B cell (primary cell): ENCODE data around the gene CHTF18. TPM values are rescaled to one million over a fixed set of nuclear protein-coding genes. Genes with fewer than 3 reads are reported as not detected.

Source experiments
- ATAC-seq: fragments of 200-7000 bp; cut with Tn5 transposase; one replicate; pipeline ENCODE4 v1.10.0; 2021; ENCODE audit warnings: low read depth, mild to moderate bottlenecking, moderate number of reproducible peaks, moderate library complexity
- CTCF ChIA-PET: fragments of 350-600 bp; sonication (Branson Sonifier 250); formaldehyde crosslinking; loops from one replicate; lab custom pipeline; 2021; ENCODE audit warnings: antibody characterized with exemption, inconsistent platforms; lab: Charles Lee
- POLR2A ChIA-PET: fragments of 350-600 bp; sonication (Branson Sonifier 250); formaldehyde crosslinking; loops from one replicate; lab custom pipeline; 2021; ENCODE audit warnings: antibody characterized with exemption; lab: Charles Lee
- DNase-seq: peaks from one replicate; pipeline ENCODE4 v3.0.0; 2013
- H2AFZ ChIP-seq: 2 replicates; pipeline ENCODE4 v1.6.1; 2012; ENCODE audit warnings: mild to moderate bottlenecking, low read depth, low read length; ENCODE audit not compliant: insufficient read depth, poor library complexity, severe bottlenecking
- H3K27ac ChIP-seq, 2 donors: 1 replicate in 1 of 2; 2 replicates in 1 of 2; pipeline ENCODE4 v1.5.1; 2012 to 2013; ENCODE audit warnings: low read length in 2 of 2, mild to moderate bottlenecking in 2 of 2, moderate library complexity in 1 of 2
- H3K27me3 ChIP-seq, 4 experiments: fragments of 200-600 bp in 1 of 4; sonication (generic) in 1 of 4; replicated peaks in 1 of 4; 1 replicate in 2 of 4; 2 replicates in 2 of 4; pipeline versions ENCODE4 v1.6.1 to v1.7.0; 2013 to 2016; ENCODE audit warnings: low read length in 3 of 4, mild to moderate bottlenecking in 2 of 4, mixed read lengths in 1 of 4, moderate library complexity in 1 of 4; ENCODE audit not compliant: insufficient read depth in 4 of 4, control insufficient read depth in 3 of 4; ENCODE audit errors: control extremely low read depth in 1 of 4
- H3K36me3 ChIP-seq, 2 experiments: replicated peaks in 1 of 2; 1 replicate in 1 of 2; 2 replicates in 1 of 2; pipeline versions ENCODE4 v1.6.1 to v1.7.1; 2013; ENCODE audit warnings: low read length in 1 of 2; ENCODE audit not compliant: insufficient read depth in 2 of 2, control insufficient read depth in 1 of 2; ENCODE audit errors: control extremely low read depth in 1 of 2, extremely low read depth in 1 of 2
- H3K4me1 ChIP-seq, 2 donors: fragments of 200-600 bp in 1 of 2; sonication (generic) in 1 of 2; 1 replicate in 1 of 2; 2 replicates in 1 of 2; pipeline versions ENCODE4 v1.5.1 to v1.6.1; 2013 to 2017; ENCODE audit warnings: low read length in 2 of 2; ENCODE audit not compliant: control insufficient read depth in 2 of 2, insufficient read depth in 2 of 2
- H3K4me2 ChIP-seq: replicated peaks from 2 replicates; pipeline ENCODE3; 2012; ENCODE audit warnings: mild to moderate bottlenecking, low read depth, low read length; ENCODE audit not compliant: poor library complexity, severe bottlenecking
- H3K4me3 ChIP-seq, 5 experiments: fragments of 200-600 bp in 1 of 5; sonication (generic) in 1 of 5; 1 replicate in 3 of 5; 2 replicates in 2 of 5; pipeline versions ENCODE4 v1.5.1 to v1.7.0; 2011 to 2016; ENCODE audit warnings: low read length in 4 of 5, mild to moderate bottlenecking in 4 of 5, low read depth in 2 of 5, control low read depth in 1 of 5, moderate library complexity in 1 of 5; ENCODE audit not compliant: insufficient read depth in 1 of 5; ENCODE audit errors: control extremely low read depth in 1 of 5, extremely low read depth in 1 of 5
- H3K79me2 ChIP-seq: fragments of 200-600 bp; sonication (generic); one replicate; pipeline ENCODE4 v1.6.0; 2016; ENCODE audit warnings: low read length; ENCODE audit not compliant: control insufficient read depth, insufficient read depth
- H3K9ac ChIP-seq: fragments of 200-600 bp; sonication (generic); 2 replicates; pipeline ENCODE4 v1.6.1; 2017; ENCODE audit warnings: mild to moderate bottlenecking, low read length, moderate library complexity
- H3K9me3 ChIP-seq, 3 donors: one replicate each; pipeline versions ENCODE4 v1.6.1 to v1.7.1; 2013; ENCODE audit warnings: low read length in 2 of 3; ENCODE audit not compliant: control insufficient read depth in 2 of 3, insufficient read depth in 1 of 3; ENCODE audit errors: control extremely low read depth in 1 of 3
- H4K20me1 ChIP-seq: 2 replicates; pipeline ENCODE4 v1.6.0; 2012; ENCODE audit warnings: mild to moderate bottlenecking, low read length; ENCODE audit not compliant: insufficient read depth, control insufficient read depth, poor library complexity, severe bottlenecking
- H3K27ac Mint-ChIP-seq: one replicate; pipeline ENCODE4 v1.8.0; 2021; ENCODE audit warnings: mixed read lengths
- H3K27me3 Mint-ChIP-seq: one replicate; pipeline ENCODE4 v1.8.0; 2021; ENCODE audit warnings: mixed read lengths
- H3K4me1 Mint-ChIP-seq: one replicate; pipeline ENCODE4 v1.8.0; 2021; ENCODE audit warnings: mixed read lengths
- H3K4me3 Mint-ChIP-seq: one replicate; pipeline ENCODE4 v1.8.0; 2021; ENCODE audit warnings: mixed read lengths
- H3K9me3 Mint-ChIP-seq: one replicate; pipeline ENCODE4 v1.8.0; 2022; ENCODE audit warnings: mixed read lengths; ENCODE audit not compliant: insufficient read depth
- CTCF ChIP-seq: fragments of 200-600 bp; IDR thresholded peaks from one replicate; pipeline ENCODE4 v1.8.0; 2022; ENCODE audit warnings: antibody characterized with exemption, mild to moderate bottlenecking
- EZH2 ChIP-seq: IDR thresholded peaks from 2 replicates; pipeline ENCODE4 v1.6.1; 2012; ENCODE audit warnings: borderline replicate concordance, low read depth, mild to moderate bottlenecking, moderate library complexity, low read length; ENCODE audit not compliant: insufficient read depth, poor library complexity, severe bottlenecking
- WGBS: methylation state at CpG from one replicate; pipeline ENCODE4 v1.1.5; 2013; ENCODE audit warnings: missing lambda C conversion rate; ENCODE audit not compliant: insufficient coverage; 5-methylcytosine and 5-hydroxymethylcytosine counted together
- intact Hi-C: fragments of 100-400 bp; cut with micrococcal nuclease; formaldehyde crosslinking; loops from one replicate; pipeline ENCODE4 v1.10.0; 2022
- polyA plus RNA-seq: library from polyadenylated mRNA; depleted of rRNA; stranded (reverse); fragments of >200 nt; gene quantifications from 2 replicates; pipeline ENCODE4 v1.2.3, GENCODE V29; 2012
- total RNA-seq, 2 donors: library from RNA; stranded (reverse); fragments of 120-200 nt in 1 of 2; gene quantifications; 1 replicate in 1 of 2; 2 replicates in 1 of 2; pipeline versions ENCODE4 v1.2.3 to v1.2.4, GENCODE V29; 2013 to 2022

The CHTF18 gene
- total and polyA plus RNA-seq, 2 donors (not counting 1 experiment from before 2014, with no cell fraction given): 72.3 to 76.1 TPM

GRCh38 chr16:803754-804080, 15.3 kb downstream of the CHTF18 start:
- ChIA-PET POLR2A (no interaction called here), CTCF (no interaction called here)
- H3K9me3 ChIP-seq: peaks cover 0 to 2% (median 0%) of the 10 kb centered on the region in 3 donors
- H3K27ac ChIP-seq: no peak overlapping the region
- Mint-ChIP-seq H3K4me3 (no peak overlapping the region), H3K27me3 (no peaks in the 10 kb centered on the region), H3K27ac (no peak overlapping the region), H3K4me1 (peaks cover 8% of the 10 kb centered on the region), H3K9me3 (no peaks in the 10 kb centered on the region)
- H3K9ac ChIP-seq: no peak overlapping the region
- H3K36me3 ChIP-seq: no peaks in the 10 kb centered on the region
- H2AFZ ChIP-seq: no peak overlapping the region
- ATAC-seq (no peak), DNase-seq (no peak)
- H4K20me1 ChIP-seq: no peaks in the 10 kb centered on the region
- peaks cover 0 to 41% (median 6%) of the 10 kb centered on the region in 4 experiments for H3K27me3 ChIP-seq
- H3K4me3 ChIP-seq: no peak overlapping the region
- peaks cover 15 to 19% of the 10 kb centered on the region in 2 donors for H3K4me1 ChIP-seq
- H3K79me2 ChIP-seq: peaks cover 3% of the 10 kb centered on the region
- TF ChIP-seq EZH2 (no peak), CTCF (no peak)
- H3K4me2 ChIP-seq: no peak overlapping the region
- intact Hi-C loops: no loop called here
- 80% methylated on average over 1 of the region's 8 CpGs for WGBS

DNA sequence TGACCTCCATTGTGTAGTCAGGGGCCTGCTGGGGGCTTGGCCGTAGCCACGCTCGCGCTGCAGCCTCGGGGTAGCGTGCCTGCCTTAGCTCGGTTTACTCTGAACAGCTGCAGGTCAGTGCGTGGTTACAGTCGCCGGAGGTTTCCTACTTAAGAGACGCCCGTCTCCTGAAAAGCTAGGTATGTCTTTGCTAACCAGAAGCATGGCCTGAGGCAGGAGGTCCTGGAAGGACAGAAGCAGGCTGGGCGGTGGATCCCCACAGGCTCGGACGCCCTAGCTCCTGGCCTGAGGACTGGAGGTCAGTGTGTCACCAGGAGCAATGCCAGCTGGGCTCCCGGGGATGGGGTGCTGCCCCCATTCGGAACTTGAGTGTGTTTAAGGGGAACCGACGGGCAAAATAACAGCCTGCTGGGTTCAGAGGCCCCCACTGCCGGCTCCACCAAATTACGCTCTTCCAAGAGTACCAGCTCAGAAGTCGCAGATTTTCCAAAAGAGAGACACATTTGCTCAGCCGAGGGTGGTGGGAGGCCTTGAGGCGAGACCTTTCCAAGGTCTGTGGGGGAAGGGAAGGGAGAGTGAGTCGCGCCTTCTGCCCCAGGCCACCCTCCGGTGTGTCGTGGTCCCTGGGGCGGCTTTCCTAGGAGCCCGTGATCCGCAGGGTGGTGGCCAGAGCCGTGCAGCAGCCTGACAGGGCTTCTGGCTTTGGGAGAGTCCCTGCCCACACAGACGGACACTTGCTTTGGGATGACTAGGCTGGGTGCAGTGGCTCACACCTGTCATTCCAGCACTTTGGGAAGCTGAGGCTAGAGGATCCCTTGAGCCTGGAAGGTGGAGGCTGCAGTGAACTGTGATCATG, 16.0 kb downstream of the CHTF18 start:
- POLR2A ChIA-PET: interaction anchor here (0.6 kb wide), 1 partner anchor 222 kb away, joined by 3 read pairs; no protein-coding TSS in a partner anchor
- Histone ChIP-seq H3K9me3 (no peaks in the 10 kb centered on the region), H3K4me1 (peaks cover 15 to 22% of the 10 kb centered on the region in 2 donors), H4K20me1 (no peaks in the 10 kb centered on the region), H2AFZ (no peak overlapping the region), H3K4me3 (no peak overlapping the region), H3K27ac (no peak overlapping the region), H3K79me2 (peaks cover 6% of the 10 kb centered on the region), H3K27me3 (peaks cover 0 to 34% (median 5%) of the 10 kb centered on the region in 4 experiments), H3K9ac (no peak overlapping the region), H3K4me2 (no peak overlapping the region), H3K36me3 (no peaks in the 10 kb centered on the region)
- intact Hi-C loops: no loop called here
- Mint-ChIP-seq H3K4me1 (peaks cover 8% of the 10 kb centered on the region), H3K4me3 (no peak overlapping the region), H3K9me3 (no peaks in the 10 kb centered on the region), H3K27ac (no peak overlapping the region), H3K27me3 (peaks cover 2% of the 10 kb centered on the region)
- ATAC-seq (no peak), DNase-seq (no peak)
- no peak for TF ChIP-seq EZH2
- TF ChIP-seq CTCF: no peak
- WGBS: 85% methylated on average over 33 of the region's 33 CpGs
- CTCF ChIA-PET: no interaction called here
